K562 (cell line): ENCODE measurements around the gene ZCRB1. TPM values are rescaled to one million over a fixed set of nuclear protein-coding genes. Genes with fewer than 3 reads are reported as not detected.

Experiments
- ATF1 ChIP-seq, 2 experiments: fragments of 450-650 bp in 1 of 2; IDR thresholded peaks; 2 replicates each; pipeline ENCODE4 v1.6.1; 2016; ENCODE audit warnings: missing compliant biosample characterization in 1 of 2, missing genetic modification characterization in 1 of 2
- DIDO1 ChIP-seq: fragments of 450-650 bp; IDR thresholded peaks from 2 replicates; pipeline ENCODE4 v1.6.1; 2016; ENCODE audit warnings: low read depth, missing biosample characterization, missing genetic modification characterization
- HDAC1 ChIP-seq, 2 experiments: fragments of 450-650 bp; IDR thresholded peaks; 2 replicates each; pipeline ENCODE4 v1.6.1; 2016 to 2017; ENCODE audit warnings: inconsistent platforms in 1 of 2, mild to moderate bottlenecking in 1 of 2, moderate library complexity in 1 of 2
- HDAC8 ChIP-seq: fragments of 450-650 bp; IDR thresholded peaks from 2 replicates; pipeline ENCODE4 v1.6.1; 2016; ENCODE audit warnings: mild to moderate bottlenecking, missing genetic modification characterization, moderate library complexity, missing compliant biosample characterization
- KHSRP ChIP-seq: fragments of 450-650 bp; IDR thresholded peaks from 2 replicates; pipeline ENCODE4 v1.6.1; 2017
- POLR2G ChIP-seq: fragments of 200-400 bp; formaldehyde crosslinking; IDR thresholded peaks from 2 replicates; pipeline ENCODE4 v1.6.1; 2017; ENCODE audit warnings: low read depth, mild to moderate bottlenecking, antibody characterized with exemption, low read length, moderate library complexity
- RBFOX2 ChIP-seq: fragments of 200-400 bp; formaldehyde crosslinking; IDR thresholded peaks from 2 replicates; pipeline ENCODE4 v1.6.1; 2017; ENCODE audit warnings: low read depth, mild to moderate bottlenecking, low read length, moderate library complexity
- SMARCA4 ChIP-seq: fragments of 450-650 bp; IDR thresholded peaks from 2 replicates; pipeline ENCODE4 v1.6.1; 2016
- ZBTB7A ChIP-seq: IDR thresholded peaks from 2 replicates; pipeline ENCODE4 v1.6.1; 2011; ENCODE audit warnings: low read depth, mild to moderate bottlenecking, low read length, moderate library complexity, borderline replicate concordance; ENCODE audit not compliant: control insufficient read depth
- ZNF121 ChIP-seq: sonication (generic); formaldehyde crosslinking; conservative IDR thresholded peaks from 2 replicates; pipeline ENCODE4 v1.8.0; 2022; ENCODE audit warnings: missing genetic modification reagents
- ZNF175 ChIP-seq: fragments of 200-800 bp; sonication (Bioruptor generic); IDR thresholded peaks from 2 replicates; pipeline ENCODE4 v1.6.1; 2016; ENCODE audit warnings: low read depth, mild to moderate bottlenecking, missing genetic modification characterization, missing compliant biosample characterization
- polyA plus RNA-seq, 8 experiments: library from polyadenylated mRNA; depleted of rRNA in 4 of 8; stranded (reverse) in 5 of 8; unstranded in 3 of 8; fragments of >200 nt; fragmentation: Nextera tagmentation in 2 of 8; fragmentation: Illumina TruSeq in 1 of 8; extraction: Ambion mirVana in 2 of 8; extraction: Trizol in 1 of 8; gene quantifications; 2 replicates each; pipeline versions ENCODE4 v1.2.1 to v1.2.3, GENCODE V29; 2011 to 2014; ENCODE audit warnings: inconsistent platforms in 1 of 8, missing spikeins in 1 of 8
- total RNA-seq, 7 experiments: library from RNA; depleted of rRNA in 6 of 7; stranded (reverse); fragments of >200 nt in 6 of 7; fragmentation: Illumina TruSeq in 2 of 7; extraction: Trizol in 2 of 7; gene quantifications; 2 replicates each; pipeline versions ENCODE4 v1.2.1 to v1.2.3, GENCODE V29; 2011 to 2021; ENCODE audit warnings: low replicate concordance in 1 of 7
- TF ChIP-seq, protein P1 (sequence below): IDR thresholded peaks from 2 replicates; pipeline ENCODE4 v1.6.1; 2011; ENCODE audit warnings: borderline replicate concordance, low read depth, mild to moderate bottlenecking, moderate library complexity, low read length; ENCODE audit not compliant: insufficient read depth, poor library complexity, severe bottlenecking
- TF ChIP-seq, protein P2 (sequence below): IDR thresholded peaks from 2 replicates; pipeline ENCODE4 v1.6.1; 2011; ENCODE audit not compliant: insufficient read length; ENCODE audit errors: extremely low read depth
- TF ChIP-seq, protein P3 (sequence below), 2 experiments: IDR thresholded peaks; 2 replicates each; pipeline ENCODE4 v1.6.1; 2011; ENCODE audit warnings: borderline replicate concordance in 1 of 2, control low read depth in 1 of 2, low read depth in 1 of 2, low read length in 1 of 2, mild to moderate bottlenecking in 1 of 2, mixed read lengths in 1 of 2, moderate library complexity in 1 of 2; ENCODE audit not compliant: insufficient read depth in 1 of 2, insufficient read length in 1 of 2, poor library complexity in 1 of 2, severe bottlenecking in 1 of 2; ENCODE audit errors: extremely low read depth in 1 of 2

Gene ZCRB1
- total and polyA plus RNA-seq, 9 of the 15 experiments (the other 6 are each of a cell fraction or from before 2014, with no cell fraction given) = 36.0 to 102 (median 51.0) TPM

DNA sequence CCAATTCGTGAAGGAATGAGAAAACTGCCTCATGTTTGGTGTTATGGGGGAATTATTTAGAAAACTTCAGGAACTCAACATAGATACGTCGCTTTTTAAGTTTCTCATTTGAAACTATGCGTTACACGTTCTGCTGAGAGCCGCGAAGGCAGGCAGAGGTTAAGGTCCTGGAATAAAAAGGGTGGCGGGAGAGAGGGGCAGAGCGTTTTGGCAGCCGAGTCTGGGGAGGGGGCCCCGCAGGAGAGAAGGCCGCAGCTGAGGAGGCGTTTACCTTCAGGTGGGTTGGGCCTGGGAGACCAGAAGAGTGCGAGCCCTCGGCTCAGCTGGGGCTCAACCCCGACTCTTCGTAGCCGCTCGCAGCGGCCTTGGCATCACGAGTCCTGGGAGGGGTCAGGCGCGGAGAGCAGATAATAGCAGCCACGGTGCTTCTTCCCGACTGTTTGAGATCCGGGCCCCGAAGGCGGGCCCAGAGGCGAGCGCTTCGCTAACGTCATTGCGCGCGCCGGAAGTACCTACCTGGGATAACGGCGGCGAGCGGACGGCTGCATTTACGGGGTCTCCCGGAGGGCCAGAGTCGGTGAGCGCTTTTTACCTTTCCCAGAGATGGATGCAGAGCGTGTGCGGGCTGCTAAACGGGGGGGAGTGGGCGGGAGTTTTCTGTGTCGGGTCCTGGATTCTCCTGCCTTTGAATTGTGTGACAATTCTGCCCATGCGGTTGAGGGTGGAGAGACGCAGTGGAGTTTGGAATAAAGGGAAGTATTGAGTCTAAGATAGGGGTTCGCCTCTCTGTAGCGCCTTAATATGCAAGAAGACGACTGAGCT lies at the start of gene ZCRB1, which contains the start of gene PPHLN1 (continued):
- TF ChIP-seq SMARCA4 (0 out of 2 replicates have a peak, but pooled peaks have one; percentile 14), KHSRP (0 out of 2 replicates have a peak, but pooled peaks have one; percentile 25), DIDO1 (tag) (peak; percentile 77), HDAC1 (IDR thresholded peaks at IDR 0.05) (peak in 1 of 2 experiments; percentile 89; a peak in 2 of 4 replicates), RBFOX2 (peak; percentile 93), ATF1 (CRISPR knock-in tag; IDR thresholded peaks at IDR 0.05) (peak; percentile 86), ATF1 (tag; IDR thresholded peaks at IDR 0.05) (peak; percentile 98), ZBTB7A (peak; percentile 51), ZNF121 (CRISPR knock-in tag) (no peak), POLR2G (peak; percentile 94), HDAC8 (tag) (no peak), ZNF175 (CRISPR knock-in tag) (no peak)
- TF ChIP-seq, protein P1, sequence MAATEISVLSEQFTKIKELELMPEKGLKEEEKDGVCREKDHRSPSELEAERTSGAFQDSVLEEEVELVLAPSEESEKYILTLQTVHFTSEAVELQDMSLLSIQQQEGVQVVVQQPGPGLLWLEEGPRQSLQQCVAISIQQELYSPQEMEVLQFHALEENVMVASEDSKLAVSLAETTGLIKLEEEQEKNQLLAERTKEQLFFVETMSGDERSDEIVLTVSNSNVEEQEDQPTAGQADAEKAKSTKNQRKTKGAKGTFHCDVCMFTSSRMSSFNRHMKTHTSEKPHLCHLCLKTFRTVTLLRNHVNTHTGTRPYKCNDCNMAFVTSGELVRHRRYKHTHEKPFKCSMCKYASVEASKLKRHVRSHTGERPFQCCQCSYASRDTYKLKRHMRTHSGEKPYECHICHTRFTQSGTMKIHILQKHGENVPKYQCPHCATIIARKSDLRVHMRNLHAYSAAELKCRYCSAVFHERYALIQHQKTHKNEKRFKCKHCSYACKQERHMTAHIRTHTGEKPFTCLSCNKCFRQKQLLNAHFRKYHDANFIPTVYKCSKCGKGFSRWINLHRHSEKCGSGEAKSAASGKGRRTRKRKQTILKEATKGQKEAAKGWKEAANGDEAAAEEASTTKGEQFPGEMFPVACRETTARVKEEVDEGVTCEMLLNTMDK = no peak
- TF ChIP-seq, protein P2, sequence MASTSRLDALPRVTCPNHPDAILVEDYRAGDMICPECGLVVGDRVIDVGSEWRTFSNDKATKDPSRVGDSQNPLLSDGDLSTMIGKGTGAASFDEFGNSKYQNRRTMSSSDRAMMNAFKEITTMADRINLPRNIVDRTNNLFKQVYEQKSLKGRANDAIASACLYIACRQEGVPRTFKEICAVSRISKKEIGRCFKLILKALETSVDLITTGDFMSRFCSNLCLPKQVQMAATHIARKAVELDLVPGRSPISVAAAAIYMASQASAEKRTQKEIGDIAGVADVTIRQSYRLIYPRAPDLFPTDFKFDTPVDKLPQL = peak; percentile 11
- TF ChIP-seq, protein P3, sequence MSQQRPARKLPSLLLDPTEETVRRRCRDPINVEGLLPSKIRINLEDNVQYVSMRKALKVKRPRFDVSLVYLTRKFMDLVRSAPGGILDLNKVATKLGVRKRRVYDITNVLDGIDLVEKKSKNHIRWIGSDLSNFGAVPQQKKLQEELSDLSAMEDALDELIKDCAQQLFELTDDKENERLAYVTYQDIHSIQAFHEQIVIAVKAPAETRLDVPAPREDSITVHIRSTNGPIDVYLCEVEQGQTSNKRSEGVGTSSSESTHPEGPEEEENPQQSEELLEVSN (IDR thresholded peaks at IDR 0.05; ENCODE audit: borderline replicate concordance in 1 of 2, extremely low read depth in 1 of 2, insufficient read depth in 1 of 2, insufficient read length in 1 of 2, low read depth in 1 of 2, low read length in 1 of 2, poor library complexity in 1 of 2, severe bottlenecking in 1 of 2) = peak in 1 of 2 experiments; percentile 24
